Esophagus muscularis mucosa (tissue), 4 donors: Measurements from ENCODE around the gene HNRNPUL2.

Source experiments
- EP300 ChIP-seq: sonication (generic); formaldehyde crosslinking; IDR thresholded peaks from one replicate; pipeline ENCODE4 v1.6.1; 2017; ENCODE audit warnings: antibody characterized with exemption
- POLR2A ChIP-seq: fragments of 450-650 bp; IDR thresholded peaks from one replicate; pipeline ENCODE4 v1.6.1; 2017; ENCODE audit warnings: antibody characterized with exemption, moderate library complexity, mild to moderate bottlenecking, low read depth
- POLR2AphosphoS5 ChIP-seq, 2 donors: sonication (generic); formaldehyde crosslinking; IDR thresholded peaks; one replicate each; pipeline ENCODE4 v1.6.1; 2017; ENCODE audit warnings: antibody characterized with exemption in 2 of 2
- TF ChIP-seq, protein P1 (sequence below), 3 experiments: fragments of 200-600 bp in 2 of 3; fragments of 450-650 bp in 1 of 3; sonication (generic) in 2 of 3; IDR thresholded peaks; one replicate each; pipeline ENCODE4 v1.5.1; 2017 to 2019; ENCODE audit warnings: antibody characterized with exemption in 3 of 3, mild to moderate bottlenecking in 2 of 3, moderate library complexity in 1 of 3

- TF ChIP-seq POLR2AphosphoS5 (IDR thresholded peaks at IDR 0.05) (no peak), POLR2A (no peak), EP300 (no peak)
- TF ChIP-seq, protein P1, sequence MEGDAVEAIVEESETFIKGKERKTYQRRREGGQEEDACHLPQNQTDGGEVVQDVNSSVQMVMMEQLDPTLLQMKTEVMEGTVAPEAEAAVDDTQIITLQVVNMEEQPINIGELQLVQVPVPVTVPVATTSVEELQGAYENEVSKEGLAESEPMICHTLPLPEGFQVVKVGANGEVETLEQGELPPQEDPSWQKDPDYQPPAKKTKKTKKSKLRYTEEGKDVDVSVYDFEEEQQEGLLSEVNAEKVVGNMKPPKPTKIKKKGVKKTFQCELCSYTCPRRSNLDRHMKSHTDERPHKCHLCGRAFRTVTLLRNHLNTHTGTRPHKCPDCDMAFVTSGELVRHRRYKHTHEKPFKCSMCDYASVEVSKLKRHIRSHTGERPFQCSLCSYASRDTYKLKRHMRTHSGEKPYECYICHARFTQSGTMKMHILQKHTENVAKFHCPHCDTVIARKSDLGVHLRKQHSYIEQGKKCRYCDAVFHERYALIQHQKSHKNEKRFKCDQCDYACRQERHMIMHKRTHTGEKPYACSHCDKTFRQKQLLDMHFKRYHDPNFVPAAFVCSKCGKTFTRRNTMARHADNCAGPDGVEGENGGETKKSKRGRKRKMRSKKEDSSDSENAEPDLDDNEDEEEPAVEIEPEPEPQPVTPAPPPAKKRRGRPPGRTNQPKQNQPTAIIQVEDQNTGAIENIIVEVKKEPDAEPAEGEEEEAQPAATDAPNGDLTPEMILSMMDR (IDR thresholded peaks at IDR 0.05) = no peak
Observed at GRCh38 chr11:62708793-62709192, 18.5 kb downstream of the HNRNPUL2 start.
